ENCODE data around the gene TTC33. TPM values are rescaled to one million over a fixed set of nuclear protein-coding genes. Genes with fewer than 3 reads are reported as not detected.

Gene TTC33
- total and polyA plus RNA-seq, 9 donors = 13.4 to 23.1 (median 17.7) TPM

- H3K27ac ChIP-seq (ENCODE audit: low read length) = no peak overlapping the region
Measured at GRCh38 chr5:40762705-40763104, 6.9 kb upstream of the TTC33 start.

GRCh38 chr5:40757400-40757799 lies 1.6 kb upstream of the TTC33 start:
- Histone ChIP-seq H3K27me3 (ENCODE audit: control insufficient read depth, insufficient read depth, low read length) (no peaks in the 10 kb centered on the region), H3K27ac (ENCODE audit: low read length) (no peak overlapping the region), H3K4me3 (ENCODE audit: low read length) (no peak overlapping the region), H3K36me3 (ENCODE audit: control insufficient read depth, insufficient read depth, low read length) (peaks cover 2% of the 10 kb centered on the region), H3K9me3 (replicated peaks; ENCODE audit: control insufficient read depth, low read depth, low read length) (no peaks in the 10 kb centered on the region), H3K4me1 (ENCODE audit: control insufficient read depth, insufficient read depth, low read length) (peaks cover 8% of the 10 kb centered on the region)
- WGBS (ENCODE audit: insufficient coverage) = 100% methylated on average over 1 of the region's 2 CpGs
- DNase-seq = no peak

More at GRCh38 chr5:40762705-40763104, 6.9 kb upstream of the TTC33 start:
- no peak overlapping the region for H3K4me3 ChIP-seq (ENCODE audit: low read length)
- no peaks in the 10 kb centered on the region for H3K4me1 ChIP-seq (ENCODE audit: control insufficient read depth, insufficient read depth, low read length)
- no peaks in the 10 kb centered on the region for H3K9me3 ChIP-seq (replicated peaks; ENCODE audit: control insufficient read depth, low read depth, low read length)
- H3K36me3 ChIP-seq (ENCODE audit: control insufficient read depth, insufficient read depth, low read length) = peaks cover 15% of the 10 kb centered on the region
- no peaks in the 10 kb centered on the region for H3K27me3 ChIP-seq (ENCODE audit: control insufficient read depth, insufficient read depth, low read length)
- no peak for DNase-seq
- WGBS (ENCODE audit: insufficient coverage) = no CpG with 5 or more reads among the region's 2 CpGs

- Histone ChIP-seq H3K4me1 (ENCODE audit: control insufficient read depth, insufficient read depth, low read length) (peaks cover 8% of the 10 kb centered on the region), H3K27me3 (ENCODE audit: control insufficient read depth, insufficient read depth, low read length) (no peaks in the 10 kb centered on the region), H3K36me3 (ENCODE audit: control insufficient read depth, insufficient read depth, low read length) (peaks cover 2% of the 10 kb centered on the region), H3K27ac (ENCODE audit: low read length) (peak overlapping the region; percentile 91), H3K9me3 (replicated peaks; ENCODE audit: control insufficient read depth, low read depth, low read length) (peaks cover 3% of the 10 kb centered on the region), H3K4me3 (ENCODE audit: low read length) (peak overlapping the region; percentile 66)
- 2% methylated on average over 4 of the region's 11 CpGs for WGBS (ENCODE audit: insufficient coverage)
- peak; percentile 95 for DNase-seq
Measured at GRCh38 chr5:40755093-40755406, 711 bp downstream of the TTC33 start.

GRCh38 chr5:40754381-40755092 lies 1.2 kb downstream of the TTC33 start:
- Histone ChIP-seq H3K9me3 (replicated peaks; ENCODE audit: control insufficient read depth, low read depth, low read length) (peaks cover 3% of the 10 kb centered on the region), H3K4me3 (ENCODE audit: low read length) (peak overlapping the region; percentile 66), H3K4me1 (ENCODE audit: control insufficient read depth, insufficient read depth, low read length) (peaks cover 8% of the 10 kb centered on the region), H3K27ac (ENCODE audit: low read length) (peak overlapping the region; percentile 91), H3K36me3 (ENCODE audit: control insufficient read depth, insufficient read depth, low read length) (peaks cover 2% of the 10 kb centered on the region), H3K27me3 (ENCODE audit: control insufficient read depth, insufficient read depth, low read length) (no peaks in the 10 kb centered on the region)
- WGBS (ENCODE audit: insufficient coverage) = no CpG with 5 or more reads among the region's 6 CpGs
- DNase-seq = peak; percentile 58

- H3K27me3 ChIP-seq (ENCODE audit: control insufficient read depth, insufficient read depth, low read length) = no peaks in the 10 kb centered on the region
- peaks cover 3% of the 10 kb centered on the region for H3K9me3 ChIP-seq (replicated peaks; ENCODE audit: control insufficient read depth, low read depth, low read length)
- DNase-seq = peak; percentile 38
- H3K36me3 ChIP-seq (ENCODE audit: control insufficient read depth, insufficient read depth, low read length) = peaks cover under 1% of the 10 kb centered on the region
- no peaks in the 10 kb centered on the region for H3K4me1 ChIP-seq (ENCODE audit: control insufficient read depth, insufficient read depth, low read length)
- no peak overlapping the region for H3K27ac ChIP-seq (ENCODE audit: low read length)
- H3K4me3 ChIP-seq (ENCODE audit: low read length) = no peak overlapping the region
- 10% methylated on average over 2 of the region's 4 CpGs for WGBS (ENCODE audit: insufficient coverage)
Measured at GRCh38 chr5:40746703-40747102, 9.1 kb downstream of the TTC33 start.

- H3K4me1 ChIP-seq (ENCODE audit: control insufficient read depth, insufficient read depth, low read length) = no peaks in the 10 kb centered on the region
- H3K36me3 ChIP-seq (ENCODE audit: control insufficient read depth, insufficient read depth, low read length) = peaks cover 10% of the 10 kb centered on the region
- H3K27me3 ChIP-seq (ENCODE audit: control insufficient read depth, insufficient read depth, low read length) = no peaks in the 10 kb centered on the region
- peaks cover 8% of the 10 kb centered on the region for H3K9me3 ChIP-seq (replicated peaks; ENCODE audit: control insufficient read depth, low read depth, low read length)
- no CpG with 5 or more reads among the region's 2 CpGs for WGBS (ENCODE audit: insufficient coverage)
- no peak overlapping the region for H3K27ac ChIP-seq (ENCODE audit: low read length)
- H3K4me3 ChIP-seq (ENCODE audit: low read length) = no peak overlapping the region
- no peak for DNase-seq
Measured at GRCh38 chr5:40743771-40744170, 12.0 kb downstream of the TTC33 start.

GRCh38 chr5:40738502-40738901 lies 17.3 kb downstream of the TTC33 start:
- Histone ChIP-seq H3K9me3 (replicated peaks; ENCODE audit: control insufficient read depth, low read depth, low read length) (peaks cover 8% of the 10 kb centered on the region), H3K4me3 (ENCODE audit: low read length) (no peak overlapping the region), H3K27ac (ENCODE audit: low read length) (no peak overlapping the region), H3K27me3 (ENCODE audit: control insufficient read depth, insufficient read depth, low read length) (no peaks in the 10 kb centered on the region), H3K36me3 (ENCODE audit: control insufficient read depth, insufficient read depth, low read length) (peaks cover 12% of the 10 kb centered on the region), H3K4me1 (ENCODE audit: control insufficient read depth, insufficient read depth, low read length) (no peaks in the 10 kb centered on the region)
- no peak for DNase-seq

GRCh38 chr5:40736103-40736875 lies 19.5 kb downstream of the TTC33 start:
- peaks cover 7% of the 10 kb centered on the region for H3K9me3 ChIP-seq (replicated peaks; ENCODE audit: control insufficient read depth, low read depth, low read length)
- H3K4me1 ChIP-seq (ENCODE audit: control insufficient read depth, insufficient read depth, low read length) = no peaks in the 10 kb centered on the region
- no CpG with 5 or more reads among the region's 1 CpG for WGBS (ENCODE audit: insufficient coverage)
- no peaks in the 10 kb centered on the region for H3K27me3 ChIP-seq (ENCODE audit: control insufficient read depth, insufficient read depth, low read length)
- DNase-seq = peak; percentile 78
- H3K36me3 ChIP-seq (ENCODE audit: control insufficient read depth, insufficient read depth, low read length) = peaks cover 7% of the 10 kb centered on the region
- H3K4me3 ChIP-seq (ENCODE audit: low read length) = no peak overlapping the region
- no peak overlapping the region for H3K27ac ChIP-seq (ENCODE audit: low read length)

GRCh38 chr5:40735609-40736008 lies 20.2 kb downstream of the TTC33 start:
- no peak overlapping the region for H3K4me3 ChIP-seq (ENCODE audit: low read length)
- H3K9me3 ChIP-seq (replicated peaks; ENCODE audit: control insufficient read depth, low read depth, low read length) = peaks cover 4% of the 10 kb centered on the region
- H3K27me3 ChIP-seq (ENCODE audit: control insufficient read depth, insufficient read depth, low read length) = no peaks in the 10 kb centered on the region
- no peak for DNase-seq
- H3K27ac ChIP-seq (ENCODE audit: low read length) = no peak overlapping the region
- peaks cover 5% of the 10 kb centered on the region for H3K36me3 ChIP-seq (ENCODE audit: control insufficient read depth, insufficient read depth, low read length)
- no peaks in the 10 kb centered on the region for H3K4me1 ChIP-seq (ENCODE audit: control insufficient read depth, insufficient read depth, low read length)

GRCh38 chr5:40734986-40735385 lies 20.8 kb downstream of the TTC33 start:
- H3K27ac ChIP-seq (ENCODE audit: low read length) = no peak overlapping the region
- no peak for DNase-seq
- WGBS (ENCODE audit: insufficient coverage) = 92% methylated on average over 1 of the region's 2 CpGs
- H3K9me3 ChIP-seq (replicated peaks; ENCODE audit: control insufficient read depth, low read depth, low read length) = no peaks in the 10 kb centered on the region
- no peaks in the 10 kb centered on the region for H3K27me3 ChIP-seq (ENCODE audit: control insufficient read depth, insufficient read depth, low read length)
- H3K4me1 ChIP-seq (ENCODE audit: control insufficient read depth, insufficient read depth, low read length) = no peaks in the 10 kb centered on the region
- no peak overlapping the region for H3K4me3 ChIP-seq (ENCODE audit: low read length)
- peaks cover 2% of the 10 kb centered on the region for H3K36me3 ChIP-seq (ENCODE audit: control insufficient read depth, insufficient read depth, low read length)
